GM23338 (cell line): ENCODE data around the gene OR8A1. TPM values are rescaled to one million over a fixed set of nuclear protein-coding genes. Genes with fewer than 3 reads are reported as not detected.

Source experiments
- ATAC-seq: fragments of 200-7000 bp; cut with Tn5 transposase; 3 replicates; pipeline ENCODE4 v1.9.1; 2020
- DNase-seq: peaks from one replicate; pipeline ENCODE4 v3.0.0-alpha.2; 2015; ENCODE audit warnings: low spot score
- H2AFZ ChIP-seq: fragments of 200-600 bp; sonication (generic); 2 replicates; pipeline ENCODE4 v1.8.0; 2016; ENCODE audit warnings: antibody characterized with exemption, mild to moderate bottlenecking, moderate library complexity
- H3F3A ChIP-seq: fragments of 200-600 bp; sonication (generic); replicated peaks from 2 replicates; pipeline ENCODE4 v1.8.0; 2017; ENCODE audit warnings: antibody characterized with exemption, mixed run types, low read depth
- H3K27ac ChIP-seq: fragments of 200-600 bp; sonication (generic); 2 replicates; pipeline ENCODE4 v1.6.1; 2016; ENCODE audit warnings: low read depth
- H3K27me3 ChIP-seq: fragments of 200-600 bp; sonication (generic); 2 replicates; pipeline ENCODE4 v1.8.0; 2016; ENCODE audit warnings: mild to moderate bottlenecking, mixed run types, moderate library complexity; ENCODE audit not compliant: insufficient read depth
- H3K36me3 ChIP-seq: fragments of 200-600 bp; sonication (generic); 2 replicates; pipeline ENCODE4 v1.8.0; 2016; ENCODE audit warnings: mild to moderate bottlenecking; ENCODE audit not compliant: insufficient read depth
- H3K4me1 ChIP-seq: fragments of 200-600 bp; sonication (generic); 2 replicates; pipeline ENCODE4 v1.8.0; 2016; ENCODE audit warnings: mild to moderate bottlenecking, moderate library complexity; ENCODE audit not compliant: insufficient read depth
- H3K4me2 ChIP-seq: fragments of 200-600 bp; sonication (generic); 2 replicates; pipeline ENCODE4 v1.7.1; 2017; ENCODE audit warnings: mixed run types
- H3K4me3 ChIP-seq: fragments of 200-600 bp; sonication (generic); 2 replicates; pipeline ENCODE4 v1.6.1; 2016; ENCODE audit warnings: mixed run types
- H3K79me2 ChIP-seq: fragments of 200-600 bp; sonication (generic); replicated peaks from 2 replicates; pipeline ENCODE4 v1.8.0; 2017; ENCODE audit warnings: mild to moderate bottlenecking; ENCODE audit not compliant: insufficient read depth
- H3K9me2 ChIP-seq: fragments of 200-600 bp; sonication (generic); 2 replicates; pipeline ENCODE4 v1.8.0; 2017; ENCODE audit not compliant: insufficient read depth
- H4K20me1 ChIP-seq: fragments of 200-600 bp; sonication (generic); replicated peaks from 2 replicates; pipeline ENCODE4 v1.8.0; 2017; ENCODE audit warnings: mild to moderate bottlenecking; ENCODE audit not compliant: insufficient read depth
- H3K27ac Mint-ChIP-seq: 2 replicates; pipeline ENCODE4 v1.8.0; 2020; ENCODE audit warnings: inconsistent platforms, mild to moderate bottlenecking, moderate library complexity, mixed read lengths
- H3K27me3 Mint-ChIP-seq: 3 replicates; pipeline ENCODE4 v1.8.0; 2022; ENCODE audit warnings: low read depth, mild to moderate bottlenecking, moderate library complexity, mixed read lengths, inconsistent platforms; ENCODE audit not compliant: insufficient read depth, poor library complexity
- H3K36me3 Mint-ChIP-seq: 3 replicates; pipeline ENCODE4 v1.8.0; 2021; ENCODE audit warnings: low read depth, mild to moderate bottlenecking, inconsistent platforms, moderate library complexity, mixed read lengths
- H3K4me1 Mint-ChIP-seq: 3 replicates; pipeline ENCODE4 v1.8.0; 2020; ENCODE audit warnings: mild to moderate bottlenecking, inconsistent platforms, mixed read lengths
- H3K4me3 Mint-ChIP-seq: 3 replicates; pipeline ENCODE4 v1.8.0; 2021; ENCODE audit warnings: moderate library complexity, mild to moderate bottlenecking, inconsistent platforms, mixed read lengths
- H3K9me3 Mint-ChIP-seq: 3 replicates; pipeline ENCODE4 v1.8.0; 2020; ENCODE audit warnings: moderate library complexity, mild to moderate bottlenecking, inconsistent platforms, mixed read lengths
- CREB1 ChIP-seq: fragments of 250-450 bp; sonication (Bioruptor Pico); IDR thresholded peaks from 2 replicates; pipeline ENCODE4 v1.5.0; 2020; ENCODE audit warnings: low read depth, mild to moderate bottlenecking, moderate library complexity
- EZH2phosphoT487 ChIP-seq: fragments of 200-600 bp; sonication (generic); IDR thresholded peaks from one replicate; pipeline ENCODE4 v1.8.1; 2018; ENCODE audit warnings: antibody characterized with exemption; ENCODE audit not compliant: unreplicated experiment
- JUNB ChIP-seq: IDR thresholded peaks from one replicate; pipeline ENCODE4 v1.6.1; 2016; ENCODE audit warnings: antibody characterized with exemption; ENCODE audit not compliant: unreplicated experiment
- NANOG ChIP-seq: IDR thresholded peaks from 2 replicates; pipeline ENCODE4 v1.6.1; 2016; ENCODE audit warnings: antibody characterized with exemption, borderline replicate concordance
- POLR2AphosphoS5 ChIP-seq: IDR thresholded peaks from 2 replicates; pipeline ENCODE4 v1.6.1; 2016; ENCODE audit warnings: antibody characterized with exemption, low read depth
- STAT1 ChIP-seq: IDR thresholded peaks from one replicate; pipeline ENCODE4 v1.6.1; 2016; ENCODE audit warnings: antibody characterized with exemption; ENCODE audit not compliant: unreplicated experiment
- ZNF331 ChIP-seq: fragments of 250-450 bp; sonication (Bioruptor Pico); IDR thresholded peaks from 2 replicates; pipeline ENCODE4 v1.5.0; 2020; ENCODE audit warnings: low read depth, mild to moderate bottlenecking, moderate library complexity
- polyA plus RNA-seq: library from polyadenylated mRNA; unstranded; fragments of >200 nt; fragmentation: Nextera tagmentation; extraction: Ambion mirVana; gene quantifications from 2 replicates; pipeline ENCODE4 v1.2.1, GENCODE V29; 2016
- total RNA-seq: library from RNA; depleted of rRNA; stranded (reverse); fragments of >200 nt; shearing (Covaris generic); gene quantifications from 2 replicates; pipeline ENCODE4 v1.2.3, GENCODE V29; 2014
- TF ChIP-seq, protein P1 (sequence below), 2 experiments: fragments of 200-600 bp in 1 of 2; sonication (generic) in 1 of 2; conservative IDR thresholded peaks; 2 replicates each; pipeline versions ENCODE4 v1.5.1 to v1.6.1; 2016 to 2017; ENCODE audit warnings: antibody characterized with exemption in 2 of 2, low read depth in 2 of 2, mild to moderate bottlenecking in 2 of 2, moderate library complexity in 1 of 2
- TF ChIP-seq, protein P2 (sequence below): IDR thresholded peaks from one replicate; pipeline ENCODE4 v1.6.1; 2018; ENCODE audit warnings: antibody characterized with exemption; ENCODE audit not compliant: unreplicated experiment
- TF ChIP-seq, protein P3 (sequence below): IDR thresholded peaks from 2 replicates; pipeline ENCODE4 v1.6.1; 2016; ENCODE audit warnings: antibody characterized with exemption

OR8A1 gene
- total and polyA plus RNA-seq, 2 experiments from 2014 or later = not detected

DNA sequence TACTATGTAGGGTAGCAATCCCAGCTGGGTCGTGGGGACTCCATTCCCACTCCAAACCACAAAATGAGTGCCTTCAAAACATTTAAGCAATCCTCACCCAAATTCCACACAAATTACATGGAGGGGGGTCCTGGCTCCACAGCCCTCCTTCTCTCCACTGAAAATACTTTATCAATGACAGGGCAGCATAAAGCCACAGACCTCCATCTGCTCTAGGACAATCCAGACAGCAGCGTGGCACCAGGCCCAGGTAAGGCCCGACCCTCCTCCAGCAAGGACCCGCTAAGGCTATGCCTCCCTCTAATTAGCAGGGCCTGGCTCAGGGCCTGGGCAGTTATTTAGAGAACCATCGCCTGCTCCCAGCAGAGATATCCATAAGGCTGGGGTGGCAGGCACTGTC is 41.3 kb downstream of the OR8A1 start, which contains the start of gene PANX3 (continued):
- TF ChIP-seq, protein P1, sequence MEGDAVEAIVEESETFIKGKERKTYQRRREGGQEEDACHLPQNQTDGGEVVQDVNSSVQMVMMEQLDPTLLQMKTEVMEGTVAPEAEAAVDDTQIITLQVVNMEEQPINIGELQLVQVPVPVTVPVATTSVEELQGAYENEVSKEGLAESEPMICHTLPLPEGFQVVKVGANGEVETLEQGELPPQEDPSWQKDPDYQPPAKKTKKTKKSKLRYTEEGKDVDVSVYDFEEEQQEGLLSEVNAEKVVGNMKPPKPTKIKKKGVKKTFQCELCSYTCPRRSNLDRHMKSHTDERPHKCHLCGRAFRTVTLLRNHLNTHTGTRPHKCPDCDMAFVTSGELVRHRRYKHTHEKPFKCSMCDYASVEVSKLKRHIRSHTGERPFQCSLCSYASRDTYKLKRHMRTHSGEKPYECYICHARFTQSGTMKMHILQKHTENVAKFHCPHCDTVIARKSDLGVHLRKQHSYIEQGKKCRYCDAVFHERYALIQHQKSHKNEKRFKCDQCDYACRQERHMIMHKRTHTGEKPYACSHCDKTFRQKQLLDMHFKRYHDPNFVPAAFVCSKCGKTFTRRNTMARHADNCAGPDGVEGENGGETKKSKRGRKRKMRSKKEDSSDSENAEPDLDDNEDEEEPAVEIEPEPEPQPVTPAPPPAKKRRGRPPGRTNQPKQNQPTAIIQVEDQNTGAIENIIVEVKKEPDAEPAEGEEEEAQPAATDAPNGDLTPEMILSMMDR (conservative IDR thresholded peaks at IDR 0.05; ENCODE audit: low read depth in 2 of 2) = no peak
- TF ChIP-seq STAT1 = no peak
- TF ChIP-seq JUNB = no peak

DNA sequence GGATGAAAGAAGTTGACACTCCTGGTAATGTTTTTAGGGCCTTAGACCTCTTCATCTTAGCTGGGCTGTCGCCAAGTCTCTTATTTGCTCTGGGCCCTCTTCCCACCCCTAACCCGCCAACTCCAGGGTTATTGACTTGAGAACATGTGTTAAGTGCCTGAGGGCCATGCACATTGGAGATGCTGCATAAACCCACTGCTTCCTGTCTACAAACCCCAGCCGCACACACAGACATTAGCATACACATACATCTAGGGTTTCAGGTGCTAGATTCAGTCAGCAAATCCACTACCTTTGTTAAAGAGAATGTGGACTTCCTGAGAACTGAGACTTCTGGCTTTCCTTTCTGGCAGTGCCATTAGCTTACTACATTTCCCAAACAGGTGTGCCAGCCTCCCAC is 42.2 kb downstream of the OR8A1 start:
- no peak overlapping the region for H3K4me2 ChIP-seq
- H3K4me1 ChIP-seq = no peaks in the 10 kb centered on the region
- no peaks in the 10 kb centered on the region for H3K79me2 ChIP-seq
- H3K9me2 ChIP-seq = no peaks in the 10 kb centered on the region
- Mint-ChIP-seq H3K27me3 (peaks cover 4% of the 10 kb centered on the region), H3K9me3 (no peaks in the 10 kb centered on the region), H3K36me3 (no peaks in the 10 kb centered on the region), H3K27ac (no peak overlapping the region), H3K4me1 (no peaks in the 10 kb centered on the region), H3K4me3 (no peak overlapping the region)
- H3K27ac ChIP-seq = no peak overlapping the region
- no peak for ATAC-seq
- DNase-seq = no peak
- H3K4me3 ChIP-seq = no peak overlapping the region
- no peaks in the 10 kb centered on the region for H3K27me3 ChIP-seq
- H3F3A ChIP-seq = no peaks in the 10 kb centered on the region
- H4K20me1 ChIP-seq = no peaks in the 10 kb centered on the region
- no peaks in the 10 kb centered on the region for H3K36me3 ChIP-seq
- H2AFZ ChIP-seq = no peak overlapping the region
- TF ChIP-seq, protein P2, sequence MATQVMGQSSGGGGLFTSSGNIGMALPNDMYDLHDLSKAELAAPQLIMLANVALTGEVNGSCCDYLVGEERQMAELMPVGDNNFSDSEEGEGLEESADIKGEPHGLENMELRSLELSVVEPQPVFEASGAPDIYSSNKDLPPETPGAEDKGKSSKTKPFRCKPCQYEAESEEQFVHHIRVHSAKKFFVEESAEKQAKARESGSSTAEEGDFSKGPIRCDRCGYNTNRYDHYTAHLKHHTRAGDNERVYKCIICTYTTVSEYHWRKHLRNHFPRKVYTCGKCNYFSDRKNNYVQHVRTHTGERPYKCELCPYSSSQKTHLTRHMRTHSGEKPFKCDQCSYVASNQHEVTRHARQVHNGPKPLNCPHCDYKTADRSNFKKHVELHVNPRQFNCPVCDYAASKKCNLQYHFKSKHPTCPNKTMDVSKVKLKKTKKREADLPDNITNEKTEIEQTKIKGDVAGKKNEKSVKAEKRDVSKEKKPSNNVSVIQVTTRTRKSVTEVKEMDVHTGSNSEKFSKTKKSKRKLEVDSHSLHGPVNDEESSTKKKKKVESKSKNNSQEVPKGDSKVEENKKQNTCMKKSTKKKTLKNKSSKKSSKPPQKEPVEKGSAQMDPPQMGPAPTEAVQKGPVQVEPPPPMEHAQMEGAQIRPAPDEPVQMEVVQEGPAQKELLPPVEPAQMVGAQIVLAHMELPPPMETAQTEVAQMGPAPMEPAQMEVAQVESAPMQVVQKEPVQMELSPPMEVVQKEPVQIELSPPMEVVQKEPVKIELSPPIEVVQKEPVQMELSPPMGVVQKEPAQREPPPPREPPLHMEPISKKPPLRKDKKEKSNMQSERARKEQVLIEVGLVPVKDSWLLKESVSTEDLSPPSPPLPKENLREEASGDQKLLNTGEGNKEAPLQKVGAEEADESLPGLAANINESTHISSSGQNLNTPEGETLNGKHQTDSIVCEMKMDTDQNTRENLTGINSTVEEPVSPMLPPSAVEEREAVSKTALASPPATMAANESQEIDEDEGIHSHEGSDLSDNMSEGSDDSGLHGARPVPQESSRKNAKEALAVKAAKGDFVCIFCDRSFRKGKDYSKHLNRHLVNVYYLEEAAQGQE = no peak
- TF ChIP-seq NANOG (no peak), POLR2AphosphoS5 (no peak), STAT1 (no peak), EZH2phosphoT487 (no peak), CREB1 (CRISPR knock-in tag) (no peak), JUNB (no peak), ZNF331 (CRISPR knock-in tag) (no peak)
- TF ChIP-seq, protein P1 (conservative IDR thresholded peaks at IDR 0.05; ENCODE audit: low read depth in 2 of 2) = no peak
- TF ChIP-seq, protein P3, sequence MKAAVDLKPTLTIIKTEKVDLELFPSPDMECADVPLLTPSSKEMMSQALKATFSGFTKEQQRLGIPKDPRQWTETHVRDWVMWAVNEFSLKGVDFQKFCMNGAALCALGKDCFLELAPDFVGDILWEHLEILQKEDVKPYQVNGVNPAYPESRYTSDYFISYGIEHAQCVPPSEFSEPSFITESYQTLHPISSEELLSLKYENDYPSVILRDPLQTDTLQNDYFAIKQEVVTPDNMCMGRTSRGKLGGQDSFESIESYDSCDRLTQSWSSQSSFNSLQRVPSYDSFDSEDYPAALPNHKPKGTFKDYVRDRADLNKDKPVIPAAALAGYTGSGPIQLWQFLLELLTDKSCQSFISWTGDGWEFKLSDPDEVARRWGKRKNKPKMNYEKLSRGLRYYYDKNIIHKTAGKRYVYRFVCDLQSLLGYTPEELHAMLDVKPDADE = no peak
